GM12874 (cell line): ENCODE data around the gene PRM1.

ENCODE experiments used
- CTCF ChIP-seq: IDR thresholded peaks from 2 replicates; pipeline ENCODE4 v1.5.1; 2011; ENCODE audit warnings: low read depth, mild to moderate bottlenecking, control low read depth, low read length, moderate library complexity; ENCODE audit not compliant: insufficient read depth

Gene PRM1

GRCh38 chr16:11326737-11327276 is 45.7 kb upstream of the PRM1 start:
- no peak for TF ChIP-seq CTCF

- TF ChIP-seq CTCF, result no peak
Observed at GRCh38 chr16:11326084-11326736, 45.1 kb upstream of the PRM1 start.

- no peak for TF ChIP-seq CTCF
Observed at GRCh38 chr16:11325404-11326083, 44.4 kb upstream of the PRM1 start.

GRCh38 chr16:11323551-11324336 is 42.6 kb upstream of the PRM1 start:
- no peak for TF ChIP-seq CTCF

- TF ChIP-seq CTCF, result no peak
Observed at GRCh38 chr16:11322823-11323222, 41.7 kb upstream of the PRM1 start.

- no peak for TF ChIP-seq CTCF
Observed at GRCh38 chr16:11321662-11322061, 40.5 kb upstream of the PRM1 start.

GRCh38 chr16:11320170-11320569 is 39.0 kb upstream of the PRM1 start:
- no peak for TF ChIP-seq CTCF
